HG03571 (cell line): ENCODE results near the gene MAP4K1.

Experiments used
- ATAC-seq: cut with Tn5 transposase; IDR thresholded peaks from one replicate; pipeline ENCODE4 v1.9.1; 2021; ENCODE audit not compliant: unreplicated experiment

The MAP4K1 gene

DNA sequence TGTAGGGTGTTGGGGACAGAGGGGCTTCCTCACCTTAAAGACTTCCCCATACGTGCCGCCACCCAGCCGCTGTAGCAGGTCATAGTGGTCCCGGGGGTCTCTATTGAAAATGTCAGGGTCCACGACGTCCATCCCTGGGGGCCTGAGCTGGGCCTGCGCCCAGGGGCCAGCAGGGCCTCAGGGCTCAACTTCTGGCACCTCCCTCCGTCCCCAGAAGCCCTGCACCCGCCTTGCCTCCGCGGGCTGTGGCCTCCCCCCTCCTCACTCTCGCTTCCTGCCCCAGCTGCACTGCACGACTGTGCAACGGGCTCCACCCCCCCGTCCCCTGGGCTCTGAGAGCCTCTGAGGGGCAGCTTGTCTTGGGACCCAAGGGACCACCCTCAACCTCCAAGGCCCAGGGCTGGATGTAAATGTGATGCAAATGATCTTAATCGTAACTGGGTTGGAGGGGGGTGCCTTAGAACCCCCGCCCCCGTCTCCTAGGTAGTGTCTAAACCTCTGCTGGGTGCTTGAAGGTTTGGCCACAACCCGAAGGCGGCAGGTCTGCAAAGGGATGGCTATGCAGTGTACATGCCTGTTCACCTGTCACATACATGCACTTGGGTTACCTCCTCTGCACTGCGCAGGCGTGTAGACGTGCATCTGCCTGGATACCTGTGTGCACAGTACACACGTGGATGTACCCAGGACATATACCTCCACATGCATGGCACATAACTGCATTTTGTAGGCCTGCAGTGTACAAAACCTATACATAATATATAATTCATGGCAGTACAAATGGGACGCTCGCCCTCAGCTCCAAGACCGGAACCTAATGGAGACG lies at the start of gene MAP4K1:
MAP4K1 (minus strand) TSS at position 190 of the 826 bp plus-strand sequence; CDS start at position 132, 58 bp downstream.
- ATAC-seq = peak; percentile 53

DNA sequence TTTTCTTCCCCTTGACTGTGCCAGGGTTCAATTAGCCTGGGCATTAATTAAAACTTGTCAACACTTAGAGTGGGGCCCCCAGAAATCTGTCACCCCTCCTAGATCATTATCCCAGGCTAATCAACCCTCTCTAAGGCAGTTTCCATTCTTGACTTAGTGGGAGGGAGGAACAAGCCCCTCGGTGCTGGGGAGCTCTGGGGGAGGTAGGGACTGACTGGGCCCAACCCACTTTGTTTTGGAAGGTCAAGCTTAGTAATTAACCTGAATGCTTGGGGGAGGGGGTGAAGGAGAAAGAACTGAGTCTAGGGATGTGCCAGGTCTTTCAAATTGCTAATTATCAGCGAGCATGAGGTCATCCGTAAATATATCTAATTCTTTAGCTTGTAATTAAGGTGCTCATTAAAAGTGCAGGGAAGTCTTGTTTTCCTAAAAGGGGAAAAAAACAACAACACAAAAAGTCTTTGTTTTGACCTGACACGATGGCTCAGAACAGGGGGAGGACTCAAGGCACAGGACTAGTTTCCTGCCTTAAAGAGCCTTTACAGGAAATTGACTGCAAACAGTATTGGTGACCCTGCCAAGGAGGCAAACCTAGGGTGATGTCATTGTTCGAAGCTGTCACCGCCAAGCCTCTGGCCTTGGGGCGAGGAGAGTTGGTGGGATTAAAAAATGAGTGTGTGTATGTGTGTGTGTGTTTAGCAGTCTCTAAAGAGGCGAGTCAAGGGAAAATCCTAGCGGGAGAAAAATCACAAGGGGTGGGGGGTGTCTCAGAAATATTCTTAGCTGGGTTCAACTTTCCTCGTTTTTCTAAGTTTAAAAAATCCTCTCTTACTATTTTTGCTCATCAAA lies 49.1 kb upstream of the MAP4K1 start:
- no peak for ATAC-seq

DNA sequence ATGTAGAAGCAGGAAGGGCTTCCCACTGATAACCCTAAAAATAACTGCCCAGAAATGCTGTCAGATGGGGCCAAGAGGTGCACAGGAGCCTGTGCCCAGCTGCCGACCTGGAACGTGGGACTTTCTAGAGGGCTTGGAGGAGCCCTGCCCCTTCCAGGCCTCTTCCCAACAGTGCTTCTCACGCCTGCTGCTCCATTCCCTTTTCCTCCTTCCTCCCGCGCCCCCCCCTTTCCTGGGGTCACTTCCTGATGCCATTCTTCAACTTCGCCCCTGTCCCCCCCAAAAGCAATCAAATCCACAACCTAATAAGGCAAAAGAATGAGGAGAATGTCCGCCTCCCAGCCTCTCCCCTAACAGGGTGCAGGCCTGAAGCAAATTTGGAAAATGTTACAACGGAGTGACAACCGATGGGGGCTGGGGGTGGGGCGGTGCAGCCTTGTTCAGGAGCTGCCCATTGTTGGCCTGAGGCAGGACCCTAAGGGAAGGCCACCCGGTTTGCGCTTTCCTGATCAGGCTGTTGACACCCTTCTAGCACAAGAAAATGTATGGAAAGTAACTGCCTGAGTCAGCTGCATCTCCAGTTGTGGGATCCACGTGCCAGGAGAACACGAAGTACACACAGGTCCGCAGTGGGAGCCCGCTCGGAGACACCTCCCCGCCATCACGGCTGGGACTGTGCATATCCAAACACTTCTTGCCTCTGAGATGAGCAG lies 48.4 kb upstream of the MAP4K1 start:
- no peak for ATAC-seq

- ATAC-seq = no peak
Observed at GRCh38 chr19:38665219-38665931, 47.6 kb upstream of the MAP4K1 start.

DNA sequence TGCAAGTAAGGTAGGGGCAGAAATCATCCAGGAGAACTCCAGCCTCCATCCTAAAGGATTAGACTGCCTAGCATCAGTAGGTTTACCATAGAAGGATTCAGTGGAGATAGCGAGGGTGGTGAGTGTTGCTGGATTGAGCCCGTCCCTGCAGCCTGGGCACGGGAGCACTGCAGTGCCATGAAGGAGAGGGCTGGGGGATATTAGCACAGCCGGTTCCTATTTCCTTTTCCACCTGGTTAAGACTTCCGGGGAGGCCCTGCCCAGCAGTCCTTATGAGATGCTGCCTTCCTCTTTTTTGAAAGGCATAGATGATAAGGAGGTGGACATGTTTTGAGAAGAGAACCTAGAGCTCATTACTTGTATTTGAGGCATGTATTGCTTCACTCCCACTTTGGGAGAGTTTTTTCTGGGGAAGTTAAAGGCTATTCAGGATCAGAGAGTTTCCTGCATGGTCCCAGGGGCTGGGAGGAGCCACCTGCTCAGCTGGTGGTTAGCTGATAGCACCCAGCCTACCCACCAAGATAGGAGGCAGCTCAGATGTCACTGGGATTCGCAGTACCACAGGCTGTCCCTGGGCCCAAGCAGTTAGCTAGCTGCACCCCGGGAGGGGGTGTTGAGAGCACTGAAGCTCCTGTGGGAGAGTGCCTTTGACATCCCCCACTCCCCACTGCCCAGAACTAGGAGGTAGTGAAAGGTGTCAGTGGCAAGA lies 46.9 kb upstream of the MAP4K1 start:
- no peak for ATAC-seq

GRCh38 chr19:38663957-38664502 lies 46.3 kb upstream of the MAP4K1 start:
- ATAC-seq = no peak

GRCh38 chr19:38663156-38663651 lies 45.5 kb upstream of the MAP4K1 start:
- ATAC-seq = no peak

DNA sequence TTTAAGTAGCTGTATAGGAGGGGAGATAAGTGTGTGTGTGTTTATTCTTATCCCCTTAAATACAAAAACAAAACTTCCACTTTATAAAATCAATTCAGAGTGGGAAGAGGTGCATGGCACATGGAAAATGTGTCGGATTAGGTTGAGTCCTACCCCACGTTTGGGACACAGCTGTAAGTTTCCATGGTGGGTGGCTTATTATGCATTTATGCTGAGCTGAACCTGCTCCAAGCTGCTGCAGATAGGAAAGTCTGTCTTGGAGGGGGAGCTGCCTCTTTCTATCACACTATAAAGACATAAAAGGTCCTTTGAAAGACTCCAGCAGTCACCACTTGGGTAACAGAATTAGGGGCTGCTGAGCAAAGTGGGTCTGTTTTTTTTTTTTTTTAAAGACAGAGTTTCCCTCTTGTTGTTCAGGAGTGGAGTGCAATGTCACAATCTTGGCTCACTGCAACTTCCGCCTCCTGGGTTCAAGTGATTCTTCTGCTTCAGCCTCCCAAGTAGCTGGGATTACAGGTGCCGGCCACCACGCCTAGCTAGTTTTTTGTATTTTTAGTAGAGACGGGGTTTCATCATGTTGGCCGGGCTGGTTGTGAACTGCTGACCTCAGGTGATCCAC lies 44.9 kb upstream of the MAP4K1 start:
- ATAC-seq = no peak

GRCh38 chr19:38661996-38662395 lies 44.2 kb upstream of the MAP4K1 start:
- no peak for ATAC-seq

GRCh38 chr19:38661136-38661535 lies 43.4 kb upstream of the MAP4K1 start:
- ATAC-seq = no peak

DNA sequence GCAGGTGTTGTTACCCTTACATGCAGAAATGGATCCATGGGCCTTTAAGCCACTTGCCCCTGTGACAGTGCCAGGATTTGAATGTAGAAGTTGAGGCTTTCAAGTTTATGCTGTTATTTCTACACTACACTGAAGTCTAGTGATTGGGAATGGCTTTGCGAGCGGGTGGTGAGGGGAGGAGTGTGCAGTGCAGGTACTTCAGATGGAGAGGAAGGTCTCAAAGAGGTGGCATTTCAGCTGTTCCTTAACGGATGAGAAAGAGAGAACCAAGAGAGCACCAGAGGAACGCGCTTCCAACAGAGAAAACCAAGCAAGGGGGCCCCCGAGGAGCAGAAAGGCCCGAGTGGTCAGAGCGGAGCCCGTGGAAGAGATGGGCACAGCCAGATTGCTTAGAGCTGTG lies 43.0 kb upstream of the MAP4K1 start:
- no peak for ATAC-seq

DNA sequence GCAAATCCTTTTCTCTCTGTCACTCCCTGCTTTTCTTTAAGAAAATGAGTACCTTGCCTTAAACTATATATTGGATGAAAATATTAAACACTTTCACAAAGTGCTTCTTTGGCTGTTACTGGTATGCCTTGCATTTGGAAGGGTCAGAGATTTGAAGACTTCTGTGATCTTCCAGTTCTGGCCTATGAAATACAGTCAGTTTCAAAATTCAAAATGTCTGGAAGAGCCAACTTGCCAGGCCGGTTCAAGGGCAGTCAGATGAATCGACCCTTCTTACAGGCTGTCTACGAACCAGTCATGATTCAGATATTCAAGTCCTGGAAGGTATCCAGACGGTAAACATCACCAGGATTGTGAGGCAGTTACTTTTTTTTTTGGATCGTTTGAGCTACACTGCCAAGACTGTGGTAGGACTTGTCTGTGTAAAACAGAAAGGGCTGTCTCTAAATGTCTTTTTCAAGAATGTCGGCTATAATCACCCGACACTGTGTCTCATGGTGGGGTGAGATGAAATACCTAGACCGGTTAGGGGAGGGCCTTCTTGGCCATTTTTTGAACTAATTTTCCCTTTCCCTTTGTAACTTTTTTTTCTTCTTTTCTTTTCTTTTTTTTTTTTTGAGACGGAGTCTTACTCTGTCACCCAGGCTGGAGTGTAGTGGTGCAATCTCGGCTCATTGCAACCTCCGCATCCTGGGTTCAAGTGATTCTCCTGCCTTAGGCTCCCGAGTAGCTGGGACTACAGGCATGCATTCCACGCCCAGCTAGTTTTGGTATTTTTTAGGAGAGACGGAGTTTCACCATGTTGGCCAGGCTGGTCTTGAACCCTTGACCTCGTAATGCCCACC lies 40.9 kb upstream of the MAP4K1 start:
- ATAC-seq = no peak

GRCh38 chr19:38657633-38658222 lies 40.0 kb upstream of the MAP4K1 start:
- ATAC-seq = no peak

- ATAC-seq = no peak
Observed at GRCh38 chr19:38656171-38656981, 38.6 kb upstream of the MAP4K1 start.

DNA sequence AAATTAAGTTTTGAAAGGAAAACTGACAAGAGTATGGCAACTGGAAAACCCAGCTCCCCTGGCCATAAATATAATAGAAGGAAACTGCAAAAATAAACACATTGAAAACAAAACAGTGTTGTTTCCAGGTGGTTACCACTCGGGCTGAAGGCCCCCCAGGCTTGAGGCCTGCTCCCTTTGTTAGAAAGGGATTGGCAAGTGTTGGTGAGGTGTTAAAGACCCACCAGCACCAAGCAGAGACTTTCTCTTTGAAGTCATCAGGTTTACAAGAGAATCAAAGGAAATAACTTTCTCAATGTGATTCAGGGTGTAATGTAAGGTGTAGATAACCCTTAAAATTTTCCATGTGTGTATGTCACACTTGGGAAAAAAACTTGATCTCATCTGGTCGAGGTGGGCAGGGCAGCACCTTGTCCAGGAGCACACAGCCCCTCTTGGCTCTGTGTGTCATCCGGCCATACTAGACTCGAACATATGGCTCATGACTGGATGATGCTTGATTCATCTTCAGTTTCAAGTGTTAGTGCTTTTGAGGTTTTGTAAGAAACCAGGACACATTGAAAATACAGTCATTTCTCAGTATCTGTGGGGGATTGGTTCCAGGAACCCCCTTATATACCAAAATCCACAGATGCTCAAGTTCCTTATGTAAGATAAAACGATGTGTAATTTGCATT lies 37.5 kb upstream of the MAP4K1 start:
- ATAC-seq = no peak

DNA sequence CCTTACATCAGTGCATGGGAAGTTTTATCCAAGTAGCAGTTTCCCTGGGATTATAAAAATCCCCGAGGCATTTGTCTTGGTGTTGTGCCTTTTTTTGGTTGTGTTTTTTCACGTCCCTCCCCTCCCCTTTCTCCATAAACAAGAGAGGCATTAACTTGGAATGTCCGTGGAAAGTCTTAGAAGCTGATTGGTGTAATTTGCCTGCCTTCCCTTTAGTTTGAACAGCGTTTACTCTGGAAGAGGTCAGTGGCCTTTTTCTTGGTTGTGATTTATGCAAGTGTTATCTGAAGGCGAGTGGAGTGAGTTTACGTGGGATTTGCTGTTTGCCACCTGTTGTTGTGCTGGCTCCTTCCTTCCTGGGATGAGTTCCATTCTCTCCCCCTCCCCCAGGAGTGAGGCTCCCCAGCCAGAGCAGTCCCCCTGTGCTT lies 36.9 kb upstream of the MAP4K1 start:
- ATAC-seq = no peak
